ENCODE measurements around the gene VPS51. TPM values are rescaled to one million over a fixed set of nuclear protein-coding genes. Genes with fewer than 3 reads are reported as not detected.

VPS51 gene
- total and polyA plus RNA-seq, 2 of the 13 experiments (the other 11 are each of a cell fraction or from before 2014, with no cell fraction given) = 76.3 to 90.6 TPM

DNA sequence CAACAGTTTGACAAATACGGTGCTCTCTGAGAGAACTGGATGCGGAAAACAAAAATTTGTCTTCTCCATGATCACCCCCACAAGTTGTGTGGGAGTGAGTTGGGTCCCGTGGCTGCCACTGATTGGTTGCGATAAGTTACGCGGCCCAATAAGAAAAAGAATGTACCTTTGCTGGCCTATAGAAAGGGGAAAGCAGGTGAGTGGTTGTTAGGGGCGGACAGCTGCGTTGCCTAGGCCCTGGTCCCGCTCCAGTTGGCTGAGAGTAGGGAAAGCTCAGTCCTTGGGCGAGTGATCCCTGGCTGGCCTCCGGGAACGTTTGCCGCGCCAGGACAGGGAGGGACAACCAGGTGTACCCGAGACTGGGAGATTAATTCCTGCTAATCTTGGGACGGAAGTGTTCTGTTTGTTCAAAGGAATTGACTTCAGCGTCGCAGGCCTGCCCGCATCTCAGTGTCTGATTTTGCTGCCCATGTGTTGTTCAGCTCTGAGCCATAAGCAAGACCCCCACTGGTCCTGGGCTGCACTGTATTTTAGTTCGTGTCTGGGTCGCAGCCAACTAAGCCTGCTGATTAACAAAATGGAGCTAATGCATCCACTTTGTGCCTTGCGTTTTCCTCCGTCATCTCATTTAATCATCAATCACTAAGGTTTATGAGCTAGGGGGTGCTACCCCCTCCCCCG lies 39.1 kb downstream of the VPS51 start (continued):
- TF ChIP-seq, protein P1, sequence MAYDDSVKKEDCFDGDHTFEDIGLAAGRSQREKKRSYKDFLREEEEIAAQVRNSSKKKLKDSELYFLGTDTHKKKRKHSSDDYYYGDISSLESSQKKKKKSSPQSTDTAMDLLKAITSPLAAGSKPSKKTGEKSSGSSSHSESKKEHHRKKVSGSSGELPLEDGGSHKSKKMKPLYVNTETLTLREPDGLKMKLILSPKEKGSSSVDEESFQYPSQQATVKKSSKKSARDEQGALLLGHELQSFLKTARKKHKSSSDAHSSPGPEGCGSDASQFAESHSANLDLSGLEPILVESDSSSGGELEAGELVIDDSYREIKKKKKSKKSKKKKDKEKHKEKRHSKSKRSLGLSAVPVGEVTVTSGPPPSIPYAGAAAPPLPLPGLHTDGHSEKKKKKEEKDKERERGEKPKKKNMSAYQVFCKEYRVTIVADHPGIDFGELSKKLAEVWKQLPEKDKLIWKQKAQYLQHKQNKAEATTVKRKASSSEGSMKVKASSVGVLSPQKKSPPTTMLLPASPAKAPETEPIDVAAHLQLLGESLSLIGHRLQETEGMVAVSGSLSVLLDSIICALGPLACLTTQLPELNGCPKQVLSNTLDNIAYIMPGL (CRISPR knock-in tag; IDR thresholded peaks at IDR 0.05; ENCODE audit: borderline replicate concordance in 1 of 2, low read depth in 1 of 2) = no peak
- TF ChIP-seq TMF1 (CRISPR knock-in tag; IDR thresholded peaks at IDR 0.05; ENCODE audit: low read depth) (no peak), RFXANK (CRISPR knock-in tag; IDR thresholded peaks at IDR 0.05) (peak; percentile 82; the same call in 1 of the 2 replicates), SATB2 (CRISPR knock-in tag; IDR thresholded peaks at IDR 0.05) (no peak), ZNF777 (CRISPR knock-in tag; IDR thresholded peaks at IDR 0.05) (no peak), ZFP90 (CRISPR knock-in tag; IDR thresholded peaks at IDR 0.05; ENCODE audit: borderline replicate concordance) (no peak; the same call in 1 of the 2 replicates), ZNF543 (CRISPR knock-in tag; IDR thresholded peaks at IDR 0.05) (0 out of 2 replicates have a peak, but pooled peaks have one; percentile 20), SCMH1 (CRISPR knock-in tag; IDR thresholded peaks at IDR 0.05; ENCODE audit: borderline replicate concordance) (no peak), MTA1 (CRISPR knock-in tag; IDR thresholded peaks at IDR 0.05; ENCODE audit: borderline replicate concordance) (no peak), ZNF264 (CRISPR knock-in tag; IDR thresholded peaks at IDR 0.05) (0 out of 2 replicates have a peak, but pooled peaks have one; percentile 16), NBN (conservative IDR thresholded peaks at IDR 0.05) (no peak), EED (CRISPR knock-in tag; IDR thresholded peaks at IDR 0.05) (no peak), SMAD9 (CRISPR knock-in tag; IDR thresholded peaks at IDR 0.05) (peak; percentile 63; the same call in 1 of the 2 replicates), NFE2L2 (IDR thresholded peaks at IDR 0.05; ENCODE audit: low read length) (no peak), SOX13 (IDR thresholded peaks at IDR 0.05) (no peak), SOX13 (CRISPR knock-in tag; conservative IDR thresholded peaks at IDR 0.05 in 1 of 2, IDR thresholded peaks at IDR 0.05 in 1 of 2) (no peak), U2AF1 (optimal IDR thresholded peaks at IDR 0.05; ENCODE audit: low read depth, low read length) (no peak), KDM5B (CRISPR knock-in tag; IDR thresholded peaks at IDR 0.05; ENCODE audit: borderline replicate concordance) (no peak), RAD21 (CRISPR knock-in tag; IDR thresholded peaks at IDR 0.05) (no peak), SIN3B (IDR thresholded peaks at IDR 0.05; ENCODE audit: low read length) (0 out of 2 replicates have a peak, but pooled peaks have one; percentile 10), ZNF33B (CRISPR knock-in tag; IDR thresholded peaks at IDR 0.05) (no peak)
- TF ChIP-seq, protein P2, sequence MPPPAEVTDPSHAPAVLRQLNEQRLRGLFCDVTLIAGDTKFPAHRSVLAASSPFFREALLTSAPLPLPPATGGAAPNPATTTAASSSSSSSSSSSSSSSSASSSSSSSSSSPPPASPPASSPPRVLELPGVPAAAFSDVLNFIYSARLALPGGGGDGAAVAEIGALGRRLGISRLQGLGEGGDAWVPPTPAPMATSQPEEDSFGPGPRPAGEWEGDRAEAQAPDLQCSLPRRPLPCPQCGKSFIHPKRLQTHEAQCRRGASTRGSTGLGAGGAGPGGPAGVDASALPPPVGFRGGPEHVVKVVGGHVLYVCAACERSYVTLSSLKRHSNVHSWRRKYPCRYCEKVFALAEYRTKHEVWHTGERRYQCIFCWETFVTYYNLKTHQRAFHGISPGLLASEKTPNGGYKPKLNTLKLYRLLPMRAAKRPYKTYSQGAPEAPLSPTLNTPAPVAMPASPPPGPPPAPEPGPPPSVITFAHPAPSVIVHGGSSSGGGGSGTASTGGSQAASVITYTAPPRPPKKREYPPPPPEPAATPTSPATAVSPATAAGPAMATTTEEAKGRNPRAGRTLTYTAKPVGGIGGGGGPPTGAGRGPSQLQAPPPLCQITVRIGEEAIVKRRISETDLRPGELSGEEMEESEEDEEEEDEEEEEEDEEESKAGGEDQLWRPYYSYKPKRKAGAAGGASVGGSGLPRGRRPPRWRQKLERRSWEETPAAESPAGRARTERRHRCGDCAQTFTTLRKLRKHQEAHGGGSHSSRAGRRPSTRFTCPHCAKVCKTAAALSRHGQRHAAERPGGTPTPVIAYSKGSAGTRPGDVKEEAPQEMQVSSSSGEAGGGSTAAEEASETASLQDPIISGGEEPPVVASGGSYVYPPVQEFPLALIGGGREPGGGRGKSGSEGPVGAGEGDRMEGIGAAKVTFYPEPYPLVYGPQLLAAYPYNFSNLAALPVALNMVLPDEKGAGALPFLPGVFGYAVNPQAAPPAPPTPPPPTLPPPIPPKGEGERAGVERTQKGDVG (CRISPR knock-in tag; IDR thresholded peaks at IDR 0.05; ENCODE audit: borderline replicate concordance) = no peak
- TF ChIP-seq, protein P3, sequence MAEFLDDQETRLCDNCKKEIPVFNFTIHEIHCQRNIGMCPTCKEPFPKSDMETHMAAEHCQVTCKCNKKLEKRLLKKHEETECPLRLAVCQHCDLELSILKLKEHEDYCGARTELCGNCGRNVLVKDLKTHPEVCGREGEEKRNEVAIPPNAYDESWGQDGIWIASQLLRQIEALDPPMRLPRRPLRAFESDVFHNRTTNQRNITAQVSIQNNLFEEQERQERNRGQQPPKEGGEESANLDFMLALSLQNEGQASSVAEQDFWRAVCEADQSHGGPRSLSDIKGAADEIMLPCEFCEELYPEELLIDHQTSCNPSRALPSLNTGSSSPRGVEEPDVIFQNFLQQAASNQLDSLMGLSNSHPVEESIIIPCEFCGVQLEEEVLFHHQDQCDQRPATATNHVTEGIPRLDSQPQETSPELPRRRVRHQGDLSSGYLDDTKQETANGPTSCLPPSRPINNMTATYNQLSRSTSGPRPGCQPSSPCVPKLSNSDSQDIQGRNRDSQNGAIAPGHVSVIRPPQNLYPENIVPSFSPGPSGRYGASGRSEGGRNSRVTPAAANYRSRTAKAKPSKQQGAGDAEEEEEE (CRISPR knock-in tag; IDR thresholded peaks at IDR 0.05; ENCODE audit: borderline replicate concordance) = no peak
- TF ChIP-seq, protein P4, sequence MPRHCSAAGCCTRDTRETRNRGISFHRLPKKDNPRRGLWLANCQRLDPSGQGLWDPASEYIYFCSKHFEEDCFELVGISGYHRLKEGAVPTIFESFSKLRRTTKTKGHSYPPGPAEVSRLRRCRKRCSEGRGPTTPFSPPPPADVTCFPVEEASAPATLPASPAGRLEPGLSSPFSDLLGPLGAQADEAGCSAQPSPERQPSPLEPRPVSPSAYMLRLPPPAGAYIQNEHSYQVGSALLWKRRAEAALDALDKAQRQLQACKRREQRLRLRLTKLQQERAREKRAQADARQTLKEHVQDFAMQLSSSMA (CRISPR knock-in tag; IDR thresholded peaks at IDR 0.05) = no peak
